Aorta (tissue), 5 donors: Measurements from ENCODE around the gene CDC5L. TPM values are rescaled to one million over a fixed set of nuclear protein-coding genes. Genes with fewer than 3 reads are reported as not detected.

ENCODE experiments used
- ATAC-seq: fragments of 200-7000 bp; cut with Tn5 transposase; one replicate; pipeline ENCODE4 v1.9.1; 2022; ENCODE audit warnings: moderate library complexity; ENCODE audit not compliant: low FRiP score
- DNase-seq, 2 donors: peaks; one replicate each; pipeline ENCODE4 v3.0.0-alpha.2; 2020
- H3K27ac ChIP-seq, 2 donors: one replicate each; pipeline ENCODE4 v1.5.1; 2013; ENCODE audit warnings: low read length in 2 of 2, mild to moderate bottlenecking in 2 of 2, moderate library complexity in 2 of 2, control low read depth in 1 of 2, inconsistent platforms in 1 of 2, low read depth in 1 of 2
- H3K27me3 ChIP-seq, 2 donors: one replicate each; pipeline ENCODE4 v1.6.1; 2013; ENCODE audit warnings: control low read depth in 1 of 2, low read length in 1 of 2, mild to moderate bottlenecking in 1 of 2, moderate library complexity in 1 of 2; ENCODE audit not compliant: insufficient read depth in 2 of 2, control insufficient read depth in 1 of 2
- H3K36me3 ChIP-seq, 2 donors: one replicate each; pipeline ENCODE4 v1.6.1; 2013; ENCODE audit warnings: control low read depth in 1 of 2, low read length in 1 of 2, mild to moderate bottlenecking in 1 of 2; ENCODE audit not compliant: insufficient read depth in 2 of 2, control insufficient read depth in 1 of 2
- H3K4me1 ChIP-seq, 2 donors: one replicate each; pipeline ENCODE4 v1.6.1; 2013; ENCODE audit warnings: low read length in 2 of 2, control low read depth in 1 of 2, mild to moderate bottlenecking in 1 of 2, moderate library complexity in 1 of 2; ENCODE audit not compliant: insufficient read depth in 2 of 2, control insufficient read depth in 1 of 2
- H3K4me3 ChIP-seq, 2 donors: one replicate each; pipeline ENCODE4 v1.5.1; 2013; ENCODE audit warnings: low read length in 2 of 2, control low read depth in 1 of 2, mild to moderate bottlenecking in 1 of 2
- H3K9me3 ChIP-seq: one replicate; pipeline ENCODE4 v1.6.1; 2013; ENCODE audit warnings: mild to moderate bottlenecking, low read length; ENCODE audit not compliant: control insufficient read depth
- WGBS, 2 donors: extraction: QIAGEN DNeasy Blood & Tissue Kit; methylation state at CpG; one replicate each; pipeline ENCODE4 v1.1.7; 2013; 5-methylcytosine and 5-hydroxymethylcytosine counted together
- intact Hi-C, 2 donors: fragments of 100-400 bp; cut with DNase I; formaldehyde crosslinking; loops; one replicate each; pipeline versions ENCODE4 v1.14.2 to v1.15.0; 2022
- polyA plus RNA-seq, 2 donors: library from polyadenylated mRNA; stranded (reverse); fragments of 200-250 nt; gene quantifications; one replicate each; pipeline ENCODE4 v1.2.3, GENCODE V29; 2013
- total RNA-seq, 2 donors: library from RNA; stranded (reverse); fragmentation: NEBNext Ultra II Directional; extraction: Animal tissue kit (Norgen Biotek cat#: 25700); gene quantifications; one replicate each; pipeline ENCODE4 v1.2.1, GENCODE V29; 2021
- donor health status: healthy with polysubstance abuse.
- donor health status: Bipolar disorder and iron deficiency.
- donor health status: DM: no; HTN: no; CAD: no.
- donor health status: DM: no; HTN: no; CAD: no.
- donor health status: DM: yes; HTN: yes; CAD: no.

CDC5L gene
- total and polyA plus RNA-seq, 4 donors: 7.0 to 22.6 (median 13.9) TPM

DNA sequence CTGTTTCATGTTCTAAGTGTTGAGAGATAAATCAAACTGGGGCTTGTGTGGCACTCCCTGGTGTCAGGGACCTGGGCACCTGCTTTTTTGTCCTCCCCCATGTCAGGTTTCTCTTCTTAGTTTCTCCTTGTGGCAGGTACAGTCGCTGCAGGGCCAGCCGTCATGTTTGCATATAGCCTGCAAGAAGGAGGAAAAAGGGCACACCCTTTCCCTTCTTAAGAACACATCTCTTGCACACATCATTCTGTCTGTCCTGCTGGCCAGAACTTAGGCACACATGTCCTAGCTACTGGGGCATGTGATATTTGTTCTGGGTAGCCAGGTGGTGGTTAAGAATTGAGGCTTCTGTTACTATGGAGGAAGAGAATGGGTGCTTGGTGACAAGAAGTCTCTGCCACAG is 27.9 kb downstream of the CDC5L start:
- no peaks in the 10 kb centered on the region for H3K27me3 ChIP-seq
- no peak overlapping the region for H3K4me3 ChIP-seq
- intact Hi-C loops: no loop called here
- no peaks in the 10 kb centered on the region for H3K9me3 ChIP-seq
- H3K36me3 ChIP-seq: peaks cover 3 to 6% of the 10 kb centered on the region in 2 donors
- DNase-seq (no peak), ATAC-seq (no peak)
- no peak overlapping the region for H3K27ac ChIP-seq
- WGBS, 2 donors: 89 to 90% methylated on average over 2 of the region's 2 CpGs
- peaks cover 0 to 2% of the 10 kb centered on the region in 2 donors for H3K4me1 ChIP-seq

- peaks cover 3 to 6% of the 10 kb centered on the region in 2 donors for H3K36me3 ChIP-seq
- intact Hi-C loops: no loop called here
- 94 to 95% methylated on average over 1 of the region's 1 CpG for WGBS, 2 donors
- peaks cover 0 to 2% of the 10 kb centered on the region in 2 donors for H3K4me1 ChIP-seq
- DNase-seq (no peak), ATAC-seq (no peak)
- no peak overlapping the region for H3K27ac ChIP-seq
- no peaks in the 10 kb centered on the region for H3K9me3 ChIP-seq
- no peaks in the 10 kb centered on the region for H3K27me3 ChIP-seq
- H3K4me3 ChIP-seq: no peak overlapping the region
Measured at GRCh38 chr6:44415873-44416502, 28.5 kb downstream of the CDC5L start.

GRCh38 chr6:44422531-44422930 is 35.0 kb downstream of the CDC5L start:
- no peak for DNase-seq
- Histone ChIP-seq H3K27ac (no peak overlapping the region), H3K36me3 (peaks cover 0 to 4% of the 10 kb centered on the region in 2 donors), H3K9me3 (no peaks in the 10 kb centered on the region), H3K27me3 (no peaks in the 10 kb centered on the region), H3K4me3 (no peak overlapping the region), H3K4me1 (no peaks in the 10 kb centered on the region)
- ATAC-seq: no peak
- intact Hi-C loops: no loop called here
- WGBS, 2 donors: 86 to 89% methylated on average over 5 of the region's 5 CpGs

DNA sequence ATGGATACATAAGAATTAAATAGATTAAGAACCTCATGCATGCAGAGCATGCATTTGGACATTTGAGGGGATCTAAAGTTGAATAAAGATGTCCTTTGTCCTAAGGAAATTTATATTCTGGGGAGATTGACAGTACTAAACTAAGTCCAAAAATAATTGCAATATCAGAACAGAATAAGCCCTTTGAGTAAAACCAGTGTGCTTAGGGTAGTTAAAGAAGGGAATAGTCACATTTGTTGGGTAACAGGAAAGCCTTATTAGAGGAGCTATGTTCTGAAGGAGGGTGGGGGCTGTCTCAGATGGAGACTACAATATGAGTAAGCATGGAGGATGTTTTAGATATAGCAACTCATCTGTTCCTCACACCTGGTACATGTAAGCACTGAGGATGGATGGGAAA is 35.8 kb downstream of the CDC5L start:
- no peaks in the 10 kb centered on the region for H3K9me3 ChIP-seq
- no peaks in the 10 kb centered on the region for H3K27me3 ChIP-seq
- no peak for ATAC-seq
- peaks cover 0 to 4% of the 10 kb centered on the region in 2 donors for H3K36me3 ChIP-seq
- no peaks in the 10 kb centered on the region for H3K4me1 ChIP-seq
- H3K4me3 ChIP-seq: no peak overlapping the region
- DNase-seq: no peak
- intact Hi-C loops: no loop called here
- H3K27ac ChIP-seq: no peak overlapping the region

DNA sequence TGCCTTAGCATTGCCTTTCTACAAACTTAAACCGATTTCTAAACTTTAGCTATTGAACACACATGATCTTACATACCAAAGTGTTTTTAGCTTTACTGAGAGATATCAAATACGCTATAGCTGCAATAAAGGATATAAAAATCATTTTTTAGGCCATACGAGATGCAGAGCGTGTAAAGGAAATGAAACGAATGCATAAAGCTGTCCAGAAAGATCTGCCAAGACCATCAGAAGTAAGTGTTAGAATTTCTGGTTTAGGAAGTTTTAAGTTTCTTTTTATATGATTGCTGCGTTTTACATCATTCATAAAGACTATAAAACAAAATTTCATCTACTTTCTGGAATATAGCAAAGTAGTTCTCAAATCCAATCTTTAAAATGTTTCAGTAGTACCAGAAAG is 38.4 kb downstream of the CDC5L start:
- Histone ChIP-seq H3K27ac (no peak overlapping the region), H3K36me3 (peaks cover 0 to 2% of the 10 kb centered on the region in 2 donors), H3K9me3 (no peaks in the 10 kb centered on the region), H3K4me1 (no peaks in the 10 kb centered on the region), H3K4me3 (no peak overlapping the region), H3K27me3 (no peaks in the 10 kb centered on the region)
- no peak for ATAC-seq
- no peak for DNase-seq
- 87 to 89% methylated on average over 6 of the region's 6 CpGs for WGBS, 2 donors
- intact Hi-C loops: no loop called here

DNA sequence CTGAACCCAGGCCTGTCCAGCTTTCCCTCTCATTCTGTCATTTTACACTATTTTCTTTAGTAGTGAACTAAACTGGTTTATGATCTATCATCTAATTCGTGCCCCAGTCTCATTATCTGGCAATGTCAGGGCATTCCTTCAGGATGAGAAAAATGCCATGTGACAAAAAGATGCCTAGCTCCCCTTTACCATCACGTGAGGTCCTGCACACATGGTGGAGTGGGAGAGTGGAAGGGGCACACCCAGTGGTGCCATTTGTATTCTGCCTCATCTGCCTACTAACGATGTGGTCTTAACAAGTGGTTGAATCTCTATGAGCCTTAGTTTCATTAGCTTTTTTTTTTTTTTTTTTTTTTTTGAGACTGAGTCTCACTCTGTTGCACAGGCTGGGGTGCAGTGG is 41.2 kb downstream of the CDC5L start:
- H3K27me3 ChIP-seq: no peaks in the 10 kb centered on the region
- no peak overlapping the region for H3K4me3 ChIP-seq
- no peak for ATAC-seq
- H3K9me3 ChIP-seq: no peaks in the 10 kb centered on the region
- no peaks in the 10 kb centered on the region for H3K4me1 ChIP-seq
- no peaks in the 10 kb centered on the region for H3K36me3 ChIP-seq
- 36 to 43% methylated on average over 3 of the region's 3 CpGs for WGBS, 2 donors
- intact Hi-C loops: no loop called here
- H3K27ac ChIP-seq: no peak overlapping the region
- DNase-seq: no peak

- no peak for ATAC-seq
- intact Hi-C loops: loop anchor here in 1 of 2 donors (2.0 kb wide), 1 partner anchor 26 kb away; no protein-coding TSS in a partner anchor
- DNase-seq: no peak
- H3K27ac ChIP-seq: no peak overlapping the region
- H3K4me3 ChIP-seq: no peak overlapping the region
- no peaks in the 10 kb centered on the region for H3K36me3 ChIP-seq
- peaks cover 0 to 3% of the 10 kb centered on the region in 2 donors for H3K4me1 ChIP-seq
- H3K27me3 ChIP-seq: no peaks in the 10 kb centered on the region
- 78 to 81% methylated on average over 2 of the region's 2 CpGs for WGBS, 2 donors
- H3K9me3 ChIP-seq: no peaks in the 10 kb centered on the region
Measured at GRCh38 chr6:44430326-44430725, 42.8 kb downstream of the CDC5L start.

GRCh38 chr6:44431118-44431725 is 43.7 kb downstream of the CDC5L start:
- H3K4me3 ChIP-seq: no peak overlapping the region
- DNase-seq: no peak
- WGBS, 2 donors: 18 to 30% methylated on average over 1 of the region's 1 CpG
- no peaks in the 10 kb centered on the region for H3K9me3 ChIP-seq
- intact Hi-C loops: loop anchor here in 1 of 2 donors (2.0 kb wide), 1 partner anchor 26 kb away; no protein-coding TSS in a partner anchor
- peak; percentile 79 for ATAC-seq
- no peaks in the 10 kb centered on the region for H3K36me3 ChIP-seq
- H3K4me1 ChIP-seq: peaks cover 0 to 3% of the 10 kb centered on the region in 2 donors
- H3K27me3 ChIP-seq: no peaks in the 10 kb centered on the region
- H3K27ac ChIP-seq: no peak overlapping the region

GRCh38 chr6:44432227-44432626 is 44.7 kb downstream of the CDC5L start:
- no peak for ATAC-seq
- DNase-seq: no peak
- H3K27ac ChIP-seq: no peak overlapping the region
- H3K9me3 ChIP-seq: no peaks in the 10 kb centered on the region
- H3K27me3 ChIP-seq: no peaks in the 10 kb centered on the region
- no peaks in the 10 kb centered on the region for H3K36me3 ChIP-seq
- no peak overlapping the region for H3K4me3 ChIP-seq
- WGBS, 2 donors: 14 to 22% methylated on average over 2 of the region's 2 CpGs
- intact Hi-C loops: no loop called here
- H3K4me1 ChIP-seq: peaks cover 0 to 3% of the 10 kb centered on the region in 2 donors
